WTC11 (cell line): ENCODE measurements around the gene RGS19. TPM values are rescaled to one million over a fixed set of nuclear protein-coding genes. Genes with fewer than 3 reads are reported as not detected.

Experiments
- ATAC-seq: fragments of 200-7000 bp; cut with Tn5 transposase; 2 replicates; pipeline ENCODE4 v1.10.0; 2021; ENCODE audit warnings: mild to moderate bottlenecking, moderate library complexity
- CTCF ChIA-PET: fragments of 300-600 bp; sonication (Branson Sonifier 250); formaldehyde crosslinking; loops from one replicate; lab custom pipeline; 2021; ENCODE audit warnings: antibody characterized with exemption; lab: Charles Lee
- POLR2A ChIA-PET: fragments of 350-600 bp; sonication (Branson Sonifier 250); formaldehyde crosslinking; loops from one replicate; lab custom pipeline; 2021; ENCODE audit warnings: antibody characterized with exemption; lab: Charles Lee
- DNase-seq: peaks from one replicate; pipeline ENCODE4 v3.0.0; 2021; ENCODE audit warnings: low spot score
- H3K27ac Mint-ChIP-seq: 2 replicates; pipeline ENCODE4 v1.8.0; 2021; ENCODE audit warnings: mixed read lengths
- H3K27me3 Mint-ChIP-seq: 2 replicates; pipeline ENCODE4 v1.8.0; 2021; ENCODE audit warnings: low read depth, mild to moderate bottlenecking, moderate library complexity, mixed read lengths
- H3K36me3 Mint-ChIP-seq: 2 replicates; pipeline ENCODE4 v1.8.0; 2021; ENCODE audit warnings: mixed read lengths
- H3K4me1 Mint-ChIP-seq: 2 replicates; pipeline ENCODE4 v1.8.0; 2022; ENCODE audit warnings: mixed read lengths
- H3K4me3 Mint-ChIP-seq: 2 replicates; pipeline ENCODE4 v1.8.0; 2021; ENCODE audit warnings: mild to moderate bottlenecking, moderate library complexity, mixed read lengths
- H3K9me3 Mint-ChIP-seq: 2 replicates; pipeline ENCODE4 v1.8.0; 2021; ENCODE audit warnings: mixed read lengths
- AFF4 ChIP-seq: sonication (generic); formaldehyde crosslinking; IDR thresholded peaks from 2 replicates; pipeline ENCODE4 v1.8.1; 2023; ENCODE audit warnings: mild to moderate bottlenecking, missing genetic modification reagents, borderline replicate concordance
- ATF1 ChIP-seq: sonication (generic); formaldehyde crosslinking; IDR thresholded peaks from 2 replicates; pipeline ENCODE4 v1.8.1; 2023; ENCODE audit warnings: mild to moderate bottlenecking, moderate library complexity, missing genetic modification reagents
- ATF2 ChIP-seq: sonication (generic); formaldehyde crosslinking; IDR thresholded peaks from 2 replicates; pipeline ENCODE4 v1.8.1; 2022; ENCODE audit warnings: low read depth, missing genetic modification reagents, borderline replicate concordance
- HMGA2 ChIP-seq: fragments of 250-450 bp; sonication (Bioruptor Pico); IDR thresholded peaks from 2 replicates; pipeline ENCODE4 v1.4.0; 2021; ENCODE audit warnings: mild to moderate bottlenecking, moderate library complexity
- KAT7 ChIP-seq: sonication (generic); formaldehyde crosslinking; IDR thresholded peaks from 2 replicates; pipeline ENCODE4 v1.8.1; 2023; ENCODE audit warnings: missing genetic modification reagents, mild to moderate bottlenecking, borderline replicate concordance
- MXD4 ChIP-seq: fragments of 250-450 bp; sonication (Bioruptor Pico); IDR thresholded peaks from 2 replicates; pipeline ENCODE4 v1.8.0; 2021; ENCODE audit warnings: mild to moderate bottlenecking, moderate library complexity, borderline replicate concordance
- OVOL2 ChIP-seq: fragments of 250-450 bp; sonication (Bioruptor Pico); IDR thresholded peaks from 2 replicates; pipeline ENCODE4 v1.9.0; 2021; ENCODE audit warnings: mild to moderate bottlenecking, borderline replicate concordance
- PRDM15 ChIP-seq: sonication (generic); formaldehyde crosslinking; IDR thresholded peaks from 2 replicates; pipeline ENCODE4 v1.8.0; 2022; ENCODE audit warnings: missing genetic modification reagents
- SMAD3 ChIP-seq: sonication (generic); formaldehyde crosslinking; IDR thresholded peaks from 2 replicates; pipeline ENCODE4 v1.8.0; 2022; ENCODE audit warnings: missing genetic modification reagents, mild to moderate bottlenecking, borderline replicate concordance
- SOX15 ChIP-seq: fragments of 250-450 bp; sonication (Bioruptor Pico); IDR thresholded peaks from 2 replicates; pipeline ENCODE4 v1.9.0; 2021; ENCODE audit warnings: mild to moderate bottlenecking
- TP53 ChIP-seq: sonication (generic); formaldehyde crosslinking; IDR thresholded peaks from 2 replicates; pipeline ENCODE4 v1.8.1; 2023; ENCODE audit warnings: mild to moderate bottlenecking, missing genetic modification reagents
- ZNF121 ChIP-seq: sonication (generic); formaldehyde crosslinking; IDR thresholded peaks from 2 replicates; pipeline ENCODE4 v1.8.0; 2023; ENCODE audit warnings: missing genetic modification reagents
- ZNF219 ChIP-seq: sonication (generic); formaldehyde crosslinking; IDR thresholded peaks from 2 replicates; pipeline ENCODE4 v1.8.0; 2023; ENCODE audit warnings: missing genetic modification reagents, mild to moderate bottlenecking, borderline replicate concordance
- ZNF317 ChIP-seq: sonication (generic); formaldehyde crosslinking; IDR thresholded peaks from 2 replicates; pipeline ENCODE4 v1.8.1; 2023; ENCODE audit warnings: low read depth, mild to moderate bottlenecking, moderate library complexity, missing genetic modification reagents, borderline replicate concordance
- ZNF416 ChIP-seq: fragments of 250-450 bp; sonication (Bioruptor Pico); IDR thresholded peaks from 2 replicates; pipeline ENCODE4 v1.9.0; 2021; ENCODE audit warnings: mild to moderate bottlenecking, inconsistent platforms
- ZNF423 ChIP-seq: fragments of 250-450 bp; sonication (Bioruptor Pico); IDR thresholded peaks from 2 replicates; pipeline ENCODE4 v2.1.2; 2022; ENCODE audit warnings: mild to moderate bottlenecking, moderate library complexity
- ZNF532 ChIP-seq: fragments of 250-450 bp; sonication (Bioruptor Pico); IDR thresholded peaks from 2 replicates; pipeline ENCODE4 v1.9.0; 2021; ENCODE audit warnings: mild to moderate bottlenecking, borderline replicate concordance
- total RNA-seq: library from RNA; stranded (reverse); gene quantifications from 3 replicates; pipeline ENCODE4 v1.2.3, GENCODE V29; 2021

Gene RGS19
- total RNA-seq, 1 experiment from 2014 or later: 13.8 TPM

- ATAC-seq (peak; percentile 15), DNase-seq (no peak)
- Mint-ChIP-seq H3K27ac (peak overlapping the region; percentile 76; the same call in 1 of the 2 replicates), H3K4me1 (peaks cover 5% of the 10 kb centered on the region), H3K36me3 (no peaks in the 10 kb centered on the region), H3K27me3 (peaks cover 15% of the 10 kb centered on the region), H3K9me3 (peaks cover 13% of the 10 kb centered on the region), H3K4me3 (no peak overlapping the region)
- ChIA-PET CTCF (interaction anchor here (0.6 to 4.1 kb wide), 40 partner anchors 9 to 623 kb away, joined by 3 to 119 read pairs (median 5); partner anchors contain the start of genes C20orf204, LKAAEAR1, NPBWR2 and OPRL1), POLR2A (interaction anchor here (1.0 to 1.4 kb wide), 4 partner anchors 35 to 136 kb away, joined by 3 to 6 read pairs (median 4); partner anchors contain the start of gene PCMTD2)
- TF ChIP-seq OVOL2 (CRISPR knock-in tag): no peak
- no peak for TF ChIP-seq PRDM15 (CRISPR knock-in tag)
- no peak for TF ChIP-seq AFF4
- TF ChIP-seq ZNF219 (CRISPR knock-in tag): no peak
- no peak for TF ChIP-seq TP53 (CRISPR knock-in tag)
- no peak for TF ChIP-seq HMGA2 (CRISPR knock-in tag)
- no peak for TF ChIP-seq KAT7 (CRISPR knock-in tag)
- TF ChIP-seq ZNF416: no peak
- TF ChIP-seq ZNF423 (CRISPR knock-in tag): no peak
- no peak for TF ChIP-seq ATF1 (CRISPR knock-in tag)
- no peak for TF ChIP-seq MXD4 (CRISPR knock-in tag)
- no peak for TF ChIP-seq ZNF121 (CRISPR knock-in tag)
- no peak for TF ChIP-seq SMAD3 (CRISPR knock-in tag)
- no peak for TF ChIP-seq ATF2 (CRISPR knock-in tag)
- TF ChIP-seq ZNF317 (CRISPR knock-in tag): no peak
- TF ChIP-seq SOX15 (CRISPR knock-in tag): no peak
- no peak for TF ChIP-seq ZNF532
These were observed 40.5 kb upstream of the RGS19 start for GRCh38 chr20:64119681-64120341.
